ENCODE data around the gene CPVL. TPM values are rescaled to one million over a fixed set of nuclear protein-coding genes. Genes with fewer than 3 reads are reported as not detected.

Gene CPVL
- total RNA-seq, 1 experiment from 2014 or later, result 10.3 TPM

GRCh38 chr7:29112721-29113120 is 33.6 kb downstream of the CPVL start:
- RAD21 ChIA-PET (ENCODE audit: low non-redundant PET in 1 of 2, low total read pairs in 2 of 2, uncharacterized antibody in 2 of 2, unreplicated experiment in 2 of 2), result interaction anchor here (1.3 to 1.9 kb wide), 2 partner anchors 233 to 296 kb away, joined by 3 to 6 read pairs; no protein-coding TSS in a partner anchor
- Histone ChIP-seq H3K4me3 (replicated peaks in 1 of 2; ENCODE audit: low read depth in 1 of 2, low read length in 2 of 2) (no peak overlapping the region), H4K20me1 (ENCODE audit: insufficient read depth) (no peaks in the 10 kb centered on the region), H3K4me1 (ENCODE audit: control insufficient read depth in 1 of 2, insufficient read depth in 2 of 2, low read length in 2 of 2) (peaks cover 3 to 20% of the 10 kb centered on the region in 2 experiments; a peak in 3 of 4 replicates), H3K79me2 (ENCODE audit: insufficient read depth, low read length) (no peaks in the 10 kb centered on the region), H3K9ac (ENCODE audit: low read length) (no peak overlapping the region), H3K9me2 (ENCODE audit: insufficient read depth) (no peaks in the 10 kb centered on the region), H2AFZ (ENCODE audit: low read depth, low read length, poor library complexity, severe bottlenecking) (no peak overlapping the region), H3K27me3 (ENCODE audit: insufficient read depth, low read length) (no peaks in the 10 kb centered on the region), H3K36me3 (ENCODE audit: control insufficient read depth in 1 of 2, insufficient read depth in 2 of 2, low read length in 2 of 2) (no peaks in the 10 kb centered on the region), H3K27ac (ENCODE audit: low read depth, low read length) (no peak overlapping the region), H3K4me2 (ENCODE audit: low read length) (no peak overlapping the region), H3K9me3 (ENCODE audit: control insufficient read depth in 1 of 2, insufficient read depth in 1 of 2, low read depth in 1 of 2, low read length in 2 of 2) (no peaks in the 10 kb centered on the region)
- intact Hi-C loops (cut with micrococcal nuclease), result loop anchor here (5.0 kb wide), 1 partner anchor 235 kb away; no protein-coding TSS in a partner anchor
- no peak for ATAC-seq
- no peak for DNase-seq (ENCODE audit: low read depth, low spot score)
- POLR2A ChIA-PET, result no interaction called here
- CTCF ChIA-PET, result interaction anchor here (1.3 to 4.0 kb wide), 5 partner anchors 11 to 295 kb away, joined by 3 to 52 read pairs (median 19); no protein-coding TSS in a partner anchor
- no peak for TF ChIP-seq ZBTB33 (IDR thresholded peaks at IDR 0.05; ENCODE audit: extremely low read depth, insufficient replicate concordance, low read length)
- TF ChIP-seq JUND (IDR thresholded peaks at IDR 0.05), result no peak
- TF ChIP-seq FOSL1 (IDR thresholded peaks at IDR 0.05; ENCODE audit: low read depth), result no peak
- no peak for TF ChIP-seq TCF7L2 (IDR thresholded peaks at IDR 0.05; ENCODE audit: borderline replicate concordance, extremely low read depth, insufficient read depth, insufficient read length)
- TF ChIP-seq, protein P1, sequence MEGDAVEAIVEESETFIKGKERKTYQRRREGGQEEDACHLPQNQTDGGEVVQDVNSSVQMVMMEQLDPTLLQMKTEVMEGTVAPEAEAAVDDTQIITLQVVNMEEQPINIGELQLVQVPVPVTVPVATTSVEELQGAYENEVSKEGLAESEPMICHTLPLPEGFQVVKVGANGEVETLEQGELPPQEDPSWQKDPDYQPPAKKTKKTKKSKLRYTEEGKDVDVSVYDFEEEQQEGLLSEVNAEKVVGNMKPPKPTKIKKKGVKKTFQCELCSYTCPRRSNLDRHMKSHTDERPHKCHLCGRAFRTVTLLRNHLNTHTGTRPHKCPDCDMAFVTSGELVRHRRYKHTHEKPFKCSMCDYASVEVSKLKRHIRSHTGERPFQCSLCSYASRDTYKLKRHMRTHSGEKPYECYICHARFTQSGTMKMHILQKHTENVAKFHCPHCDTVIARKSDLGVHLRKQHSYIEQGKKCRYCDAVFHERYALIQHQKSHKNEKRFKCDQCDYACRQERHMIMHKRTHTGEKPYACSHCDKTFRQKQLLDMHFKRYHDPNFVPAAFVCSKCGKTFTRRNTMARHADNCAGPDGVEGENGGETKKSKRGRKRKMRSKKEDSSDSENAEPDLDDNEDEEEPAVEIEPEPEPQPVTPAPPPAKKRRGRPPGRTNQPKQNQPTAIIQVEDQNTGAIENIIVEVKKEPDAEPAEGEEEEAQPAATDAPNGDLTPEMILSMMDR (IDR thresholded peaks at IDR 0.05 in 2 of 3, conservative IDR thresholded peaks at IDR 0.05 in 1 of 3; ENCODE audit: borderline replicate concordance in 1 of 3, insufficient read depth in 1 of 3, low read depth in 2 of 3, low read length in 2 of 3), result no peak
- TF ChIP-seq SIN3A (IDR thresholded peaks at IDR 0.05; ENCODE audit: low read depth), result no peak
- TF ChIP-seq, protein P2, sequence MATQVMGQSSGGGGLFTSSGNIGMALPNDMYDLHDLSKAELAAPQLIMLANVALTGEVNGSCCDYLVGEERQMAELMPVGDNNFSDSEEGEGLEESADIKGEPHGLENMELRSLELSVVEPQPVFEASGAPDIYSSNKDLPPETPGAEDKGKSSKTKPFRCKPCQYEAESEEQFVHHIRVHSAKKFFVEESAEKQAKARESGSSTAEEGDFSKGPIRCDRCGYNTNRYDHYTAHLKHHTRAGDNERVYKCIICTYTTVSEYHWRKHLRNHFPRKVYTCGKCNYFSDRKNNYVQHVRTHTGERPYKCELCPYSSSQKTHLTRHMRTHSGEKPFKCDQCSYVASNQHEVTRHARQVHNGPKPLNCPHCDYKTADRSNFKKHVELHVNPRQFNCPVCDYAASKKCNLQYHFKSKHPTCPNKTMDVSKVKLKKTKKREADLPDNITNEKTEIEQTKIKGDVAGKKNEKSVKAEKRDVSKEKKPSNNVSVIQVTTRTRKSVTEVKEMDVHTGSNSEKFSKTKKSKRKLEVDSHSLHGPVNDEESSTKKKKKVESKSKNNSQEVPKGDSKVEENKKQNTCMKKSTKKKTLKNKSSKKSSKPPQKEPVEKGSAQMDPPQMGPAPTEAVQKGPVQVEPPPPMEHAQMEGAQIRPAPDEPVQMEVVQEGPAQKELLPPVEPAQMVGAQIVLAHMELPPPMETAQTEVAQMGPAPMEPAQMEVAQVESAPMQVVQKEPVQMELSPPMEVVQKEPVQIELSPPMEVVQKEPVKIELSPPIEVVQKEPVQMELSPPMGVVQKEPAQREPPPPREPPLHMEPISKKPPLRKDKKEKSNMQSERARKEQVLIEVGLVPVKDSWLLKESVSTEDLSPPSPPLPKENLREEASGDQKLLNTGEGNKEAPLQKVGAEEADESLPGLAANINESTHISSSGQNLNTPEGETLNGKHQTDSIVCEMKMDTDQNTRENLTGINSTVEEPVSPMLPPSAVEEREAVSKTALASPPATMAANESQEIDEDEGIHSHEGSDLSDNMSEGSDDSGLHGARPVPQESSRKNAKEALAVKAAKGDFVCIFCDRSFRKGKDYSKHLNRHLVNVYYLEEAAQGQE (IDR thresholded peaks at IDR 0.05; ENCODE audit: low read depth), result no peak
- TF ChIP-seq SP1 (IDR thresholded peaks at IDR 0.05; ENCODE audit: low read depth), result no peak
- TF ChIP-seq POLR2AphosphoS5 (IDR thresholded peaks at IDR 0.05; ENCODE audit: low read depth, low read length), result no peak
- no peak for TF ChIP-seq EZH2phosphoT487 (IDR thresholded peaks at IDR 0.05; ENCODE audit: borderline replicate concordance)
- no peak for TF ChIP-seq CBX3 (IDR thresholded peaks at IDR 0.05; ENCODE audit: low read depth)
- BruUV-seq (replicated peaks), result no TSS peak
